Measurements from ENCODE around the gene KLF13. TPM values are rescaled to one million over a fixed set of nuclear protein-coding genes. Genes with fewer than 3 reads are reported as not detected.
A peak's percentile ranks its signal among the peaks of the same experiment; 100 is the strongest.

The KLF13 gene
- total RNA-seq, 1 donor from 2014 or later: 30.9 TPM

GRCh38 chr15:31377030-31377429 lies 50.4 kb downstream of the KLF13 start:
- no peaks in the 10 kb centered on the region for H3K27me3 ChIP-seq
- peaks cover 43% of the 10 kb centered on the region for H3K4me1 ChIP-seq
- no peak overlapping the region for H3K27ac ChIP-seq
- H3K4me3 ChIP-seq: no peak overlapping the region
- DNase-seq (ENCODE audit: extremely low spot score in 2 of 2): no peak
- peaks cover 0 to 41% of the 10 kb centered on the region in 2 donors for H3K36me3 ChIP-seq
- no peaks in the 10 kb centered on the region for H3K9me3 ChIP-seq
- TF ChIP-seq POLR2AphosphoS5 (IDR thresholded peaks at IDR 0.05; ENCODE audit: insufficient read depth in 1 of 2, low read depth in 1 of 2): no peak
- TF ChIP-seq, protein P1, sequence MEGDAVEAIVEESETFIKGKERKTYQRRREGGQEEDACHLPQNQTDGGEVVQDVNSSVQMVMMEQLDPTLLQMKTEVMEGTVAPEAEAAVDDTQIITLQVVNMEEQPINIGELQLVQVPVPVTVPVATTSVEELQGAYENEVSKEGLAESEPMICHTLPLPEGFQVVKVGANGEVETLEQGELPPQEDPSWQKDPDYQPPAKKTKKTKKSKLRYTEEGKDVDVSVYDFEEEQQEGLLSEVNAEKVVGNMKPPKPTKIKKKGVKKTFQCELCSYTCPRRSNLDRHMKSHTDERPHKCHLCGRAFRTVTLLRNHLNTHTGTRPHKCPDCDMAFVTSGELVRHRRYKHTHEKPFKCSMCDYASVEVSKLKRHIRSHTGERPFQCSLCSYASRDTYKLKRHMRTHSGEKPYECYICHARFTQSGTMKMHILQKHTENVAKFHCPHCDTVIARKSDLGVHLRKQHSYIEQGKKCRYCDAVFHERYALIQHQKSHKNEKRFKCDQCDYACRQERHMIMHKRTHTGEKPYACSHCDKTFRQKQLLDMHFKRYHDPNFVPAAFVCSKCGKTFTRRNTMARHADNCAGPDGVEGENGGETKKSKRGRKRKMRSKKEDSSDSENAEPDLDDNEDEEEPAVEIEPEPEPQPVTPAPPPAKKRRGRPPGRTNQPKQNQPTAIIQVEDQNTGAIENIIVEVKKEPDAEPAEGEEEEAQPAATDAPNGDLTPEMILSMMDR (IDR thresholded peaks at IDR 0.05): no peak
- no peak for TF ChIP-seq POLR2A (IDR thresholded peaks at IDR 0.05)
- intact Hi-C loops (cut with DNase I): no loop called here

DNA sequence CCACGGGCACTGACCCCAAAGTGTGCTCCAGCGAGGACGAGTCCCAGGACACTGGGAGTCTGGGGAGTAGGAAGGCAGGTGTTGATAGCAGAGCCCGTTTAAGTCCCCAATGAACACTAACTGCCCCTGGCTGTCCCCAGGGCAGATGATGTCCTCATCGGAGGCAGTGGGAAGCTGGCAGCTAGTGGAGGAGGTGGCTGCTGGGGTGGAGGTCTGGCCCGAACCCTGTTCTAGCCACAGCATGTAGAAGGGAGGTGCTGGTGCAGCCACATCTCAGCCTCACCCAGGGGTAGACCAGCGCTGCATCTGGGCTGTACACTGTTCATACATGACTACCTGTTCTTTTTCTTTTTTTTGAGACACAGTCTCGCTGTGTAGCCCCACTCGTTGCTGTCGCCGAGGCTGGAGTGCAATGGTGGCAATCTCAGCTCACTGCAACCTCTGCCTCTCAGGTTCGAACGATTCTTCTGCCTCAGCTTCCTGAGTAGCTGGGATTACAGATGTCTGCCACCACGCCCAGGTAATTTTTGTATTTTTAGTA lies 51.8 kb downstream of the KLF13 start:
- H3K4me1 ChIP-seq: peaks cover 29% of the 10 kb centered on the region
- H3K9me3 ChIP-seq: no peaks in the 10 kb centered on the region
- intact Hi-C loops (cut with DNase I): no loop called here
- peaks cover 0 to 27% of the 10 kb centered on the region in 2 donors for H3K36me3 ChIP-seq
- H3K27ac ChIP-seq: no peak overlapping the region
- TF ChIP-seq, protein P1 (IDR thresholded peaks at IDR 0.05): no peak
- no peak for TF ChIP-seq POLR2A (IDR thresholded peaks at IDR 0.05)
- TF ChIP-seq POLR2AphosphoS5 (IDR thresholded peaks at IDR 0.05; ENCODE audit: insufficient read depth in 1 of 2, low read depth in 1 of 2): no peak
- no peaks in the 10 kb centered on the region for H3K27me3 ChIP-seq
- no peak for DNase-seq (ENCODE audit: extremely low spot score in 2 of 2)
- no peak overlapping the region for H3K4me3 ChIP-seq

DNA sequence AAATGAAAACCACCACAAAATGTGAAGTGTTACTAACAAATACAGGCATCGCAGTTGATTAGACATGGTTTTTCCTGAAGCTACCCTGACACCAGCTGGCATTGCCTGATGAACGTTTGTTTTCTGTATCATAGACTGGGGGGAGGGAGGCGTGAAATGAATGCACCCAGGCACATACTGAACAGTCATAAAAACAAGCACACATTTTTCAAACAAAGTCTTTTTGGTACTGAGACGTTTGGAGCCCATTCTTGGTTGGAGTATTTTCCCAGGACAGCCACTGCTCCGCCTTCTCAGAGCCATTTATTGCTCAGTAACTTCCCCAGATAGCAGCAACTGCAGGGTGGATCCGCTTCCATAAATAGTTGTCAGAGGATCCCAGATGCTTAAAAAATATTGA lies 52.4 kb downstream of the KLF13 start:
- TF ChIP-seq POLR2A (IDR thresholded peaks at IDR 0.05) (no peak), POLR2AphosphoS5 (IDR thresholded peaks at IDR 0.05; ENCODE audit: insufficient read depth in 1 of 2, low read depth in 1 of 2) (no peak)
- TF ChIP-seq, protein P1 (IDR thresholded peaks at IDR 0.05): no peak
- no peak for DNase-seq (ENCODE audit: extremely low spot score in 2 of 2)
- no peaks in the 10 kb centered on the region for H3K27me3 ChIP-seq
- peaks cover 0 to 22% of the 10 kb centered on the region in 2 donors for H3K36me3 ChIP-seq
- H3K4me3 ChIP-seq: no peak overlapping the region
- peaks cover 23% of the 10 kb centered on the region for H3K4me1 ChIP-seq
- no peaks in the 10 kb centered on the region for H3K9me3 ChIP-seq
- peak overlapping the region; percentile 14 for H3K27ac ChIP-seq
- intact Hi-C loops (cut with DNase I): no loop called here

DNA sequence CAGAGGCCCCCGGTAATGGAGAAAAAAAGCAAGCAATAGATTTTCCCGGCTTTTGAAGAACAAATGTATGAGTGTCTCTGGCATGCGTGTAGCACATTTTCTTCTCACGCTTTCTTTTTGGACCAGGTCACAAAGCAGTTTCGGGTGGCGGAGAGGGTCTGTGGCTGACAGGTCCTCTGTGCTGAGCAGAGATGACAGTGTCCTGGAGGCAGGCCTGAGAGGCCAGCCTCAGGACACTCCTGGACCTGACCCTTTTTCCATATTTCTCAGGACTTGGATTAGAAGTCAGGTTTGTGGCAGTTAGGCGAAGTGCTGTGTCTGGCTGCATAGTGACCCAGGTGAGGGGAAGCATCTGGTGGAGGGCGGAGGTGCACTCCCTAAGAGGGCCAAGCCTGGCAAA lies 52.9 kb downstream of the KLF13 start:
- DNase-seq (ENCODE audit: extremely low spot score in 2 of 2): no peak
- H3K4me3 ChIP-seq: no peak overlapping the region
- intact Hi-C loops (cut with DNase I): no loop called here
- H3K36me3 ChIP-seq: peaks cover 0 to 22% of the 10 kb centered on the region in 2 donors
- H3K27me3 ChIP-seq: no peaks in the 10 kb centered on the region
- no peaks in the 10 kb centered on the region for H3K9me3 ChIP-seq
- TF ChIP-seq POLR2A (IDR thresholded peaks at IDR 0.05): no peak
- TF ChIP-seq, protein P1 (IDR thresholded peaks at IDR 0.05): no peak
- no peak for TF ChIP-seq POLR2AphosphoS5 (IDR thresholded peaks at IDR 0.05; ENCODE audit: insufficient read depth in 1 of 2, low read depth in 1 of 2)
- peaks cover 17% of the 10 kb centered on the region for H3K4me1 ChIP-seq
- H3K27ac ChIP-seq: peak overlapping the region; percentile 14

GRCh38 chr15:31381801-31382712 lies 55.4 kb downstream of the KLF13 start:
- intact Hi-C loops (cut with DNase I): no loop called here
- Histone ChIP-seq H3K27me3 (no peaks in the 10 kb centered on the region), H3K9me3 (no peaks in the 10 kb centered on the region), H3K4me3 (no peak overlapping the region), H3K27ac (no peak overlapping the region), H3K4me1 (peaks cover 3% of the 10 kb centered on the region), H3K36me3 (peaks cover 0 to 22% of the 10 kb centered on the region in 2 donors)
- DNase-seq (ENCODE audit: extremely low spot score in 2 of 2): no peak
- no peak for TF ChIP-seq POLR2AphosphoS5 (IDR thresholded peaks at IDR 0.05; ENCODE audit: insufficient read depth in 1 of 2, low read depth in 1 of 2)
- TF ChIP-seq, protein P1 (IDR thresholded peaks at IDR 0.05): no peak
- no peak for TF ChIP-seq POLR2A (IDR thresholded peaks at IDR 0.05)

Measured in vagina (tissue), 2 donors.